HuH-7.5 (cell line): Measurements from ENCODE around the gene RPL12.

Experiments used
- DNase-seq: peaks from one replicate; pipeline ENCODE4 v3.0.0; 2011; ENCODE audit warnings: low spot score

Gene RPL12

GRCh38 chr9:127438394-127438793 is 12.8 kb downstream of the RPL12 start:
- no peak for DNase-seq

- no peak for DNase-seq
Observed at GRCh38 chr9:127437497-127438264, 13.5 kb downstream of the RPL12 start.

- DNase-seq, result no peak
Observed at GRCh38 chr9:127430415-127430814, 20.8 kb downstream of the RPL12 start.

- no peak for DNase-seq
Observed at GRCh38 chr9:127428348-127428747, 22.9 kb downstream of the RPL12 start.

- DNase-seq, result no peak
Observed at GRCh38 chr9:127426756-127427155, 24.4 kb downstream of the RPL12 start.

- peak; percentile 44 for DNase-seq
Observed at GRCh38 chr9:127424676-127424999, 26.6 kb downstream of the RPL12 start.

GRCh38 chr9:127423934-127424675 is 27.1 kb downstream of the RPL12 start, which contains the start of gene ZNF79:
Gene ZNF79 (plus strand): TSS chr9:127424382. CDS start chr9:127424788, 406 bp downstream.
- DNase-seq, result peak; percentile 92

- no peak for DNase-seq
Observed at GRCh38 chr9:127423476-127423933, 27.7 kb downstream of the RPL12 start.

- DNase-seq, result no peak
Observed at GRCh38 chr9:127422787-127423186, 28.4 kb downstream of the RPL12 start.

GRCh38 chr9:127422133-127422782 is 28.9 kb downstream of the RPL12 start:
- no peak for DNase-seq

GRCh38 chr9:127421057-127421456 is 30.1 kb downstream of the RPL12 start:
- DNase-seq, result no peak

- DNase-seq, result no peak
Observed at GRCh38 chr9:127419348-127419747, 31.9 kb downstream of the RPL12 start.

GRCh38 chr9:127418037-127418471 is 33.2 kb downstream of the RPL12 start:
- peak; percentile 79 for DNase-seq

GRCh38 chr9:127417131-127418036 is 33.8 kb downstream of the RPL12 start:
- no peak for DNase-seq

GRCh38 chr9:127415657-127416056 is 35.5 kb downstream of the RPL12 start:
- no peak for DNase-seq

GRCh38 chr9:127415141-127415540 is 36.1 kb downstream of the RPL12 start:
- no peak for DNase-seq

- DNase-seq, result no peak
Observed at GRCh38 chr9:127411122-127411521, 40.1 kb downstream of the RPL12 start.

- DNase-seq, result no peak
Observed at GRCh38 chr9:127407492-127407843, 43.7 kb downstream of the RPL12 start.

- no peak for DNase-seq
Observed at GRCh38 chr9:127406799-127407491, 44.3 kb downstream of the RPL12 start.

GRCh38 chr9:127405344-127406125 is 45.7 kb downstream of the RPL12 start:
- no peak for DNase-seq
